ENCODE results near the gene NTPCR.

Gene NTPCR

GRCh38 chr1:233010146-233010545 is 59.7 kb downstream of the NTPCR start:
- no peak for TF ChIP-seq CTCF (IDR thresholded peaks at IDR 0.05; ENCODE audit: borderline replicate concordance, insufficient read depth, low read depth, low read length)
- H3K4me3 ChIP-seq (ENCODE audit: low read depth, low read length) = no peak overlapping the region

GRCh38 chr1:233012021-233012420 is 61.6 kb downstream of the NTPCR start:
- no peak overlapping the region for H3K4me3 ChIP-seq (ENCODE audit: low read depth, low read length)
- TF ChIP-seq CTCF (IDR thresholded peaks at IDR 0.05; ENCODE audit: borderline replicate concordance, insufficient read depth, low read depth, low read length) = no peak

- no peak for TF ChIP-seq CTCF (IDR thresholded peaks at IDR 0.05; ENCODE audit: borderline replicate concordance, insufficient read depth, low read depth, low read length)
- H3K4me3 ChIP-seq (ENCODE audit: low read depth, low read length) = no peak overlapping the region
Observed at GRCh38 chr1:233015965-233016364, 65.6 kb downstream of the NTPCR start.

- no peak for TF ChIP-seq CTCF (IDR thresholded peaks at IDR 0.05; ENCODE audit: borderline replicate concordance, insufficient read depth, low read depth, low read length)
- H3K4me3 ChIP-seq (ENCODE audit: low read depth, low read length) = no peak overlapping the region
Observed at GRCh38 chr1:233016798-233017197, 66.4 kb downstream of the NTPCR start.

GRCh38 chr1:233019083-233019482 is 68.7 kb downstream of the NTPCR start:
- no peak overlapping the region for H3K4me3 ChIP-seq (ENCODE audit: low read depth, low read length)
- TF ChIP-seq CTCF (IDR thresholded peaks at IDR 0.05; ENCODE audit: borderline replicate concordance, insufficient read depth, low read depth, low read length) = no peak

- no peak for TF ChIP-seq CTCF (IDR thresholded peaks at IDR 0.05; ENCODE audit: borderline replicate concordance, insufficient read depth, low read depth, low read length)
- H3K4me3 ChIP-seq (ENCODE audit: low read depth, low read length) = no peak overlapping the region
Observed at GRCh38 chr1:233019778-233020325, 69.4 kb downstream of the NTPCR start.

GRCh38 chr1:233020426-233020825 is 70.0 kb downstream of the NTPCR start:
- TF ChIP-seq CTCF (IDR thresholded peaks at IDR 0.05; ENCODE audit: borderline replicate concordance, insufficient read depth, low read depth, low read length) = no peak
- H3K4me3 ChIP-seq (ENCODE audit: low read depth, low read length) = no peak overlapping the region

All from GM12875 (cell line).